ENCODE measurements around the gene CASP6.

GRCh38 chr4:109713500-109713899, 10.3 kb upstream of the CASP6 start:
- no peak for TF ChIP-seq POLR2AphosphoS5 (IDR thresholded peaks at IDR 0.05; ENCODE audit: low read depth, low read length)
- no peak for TF ChIP-seq POLR2A (IDR thresholded peaks at IDR 0.05; ENCODE audit: low read depth, low read length)

Data from GM12892 (cell line).